Measurements from ENCODE around the gene CXXC5.

Gene CXXC5

DNA sequence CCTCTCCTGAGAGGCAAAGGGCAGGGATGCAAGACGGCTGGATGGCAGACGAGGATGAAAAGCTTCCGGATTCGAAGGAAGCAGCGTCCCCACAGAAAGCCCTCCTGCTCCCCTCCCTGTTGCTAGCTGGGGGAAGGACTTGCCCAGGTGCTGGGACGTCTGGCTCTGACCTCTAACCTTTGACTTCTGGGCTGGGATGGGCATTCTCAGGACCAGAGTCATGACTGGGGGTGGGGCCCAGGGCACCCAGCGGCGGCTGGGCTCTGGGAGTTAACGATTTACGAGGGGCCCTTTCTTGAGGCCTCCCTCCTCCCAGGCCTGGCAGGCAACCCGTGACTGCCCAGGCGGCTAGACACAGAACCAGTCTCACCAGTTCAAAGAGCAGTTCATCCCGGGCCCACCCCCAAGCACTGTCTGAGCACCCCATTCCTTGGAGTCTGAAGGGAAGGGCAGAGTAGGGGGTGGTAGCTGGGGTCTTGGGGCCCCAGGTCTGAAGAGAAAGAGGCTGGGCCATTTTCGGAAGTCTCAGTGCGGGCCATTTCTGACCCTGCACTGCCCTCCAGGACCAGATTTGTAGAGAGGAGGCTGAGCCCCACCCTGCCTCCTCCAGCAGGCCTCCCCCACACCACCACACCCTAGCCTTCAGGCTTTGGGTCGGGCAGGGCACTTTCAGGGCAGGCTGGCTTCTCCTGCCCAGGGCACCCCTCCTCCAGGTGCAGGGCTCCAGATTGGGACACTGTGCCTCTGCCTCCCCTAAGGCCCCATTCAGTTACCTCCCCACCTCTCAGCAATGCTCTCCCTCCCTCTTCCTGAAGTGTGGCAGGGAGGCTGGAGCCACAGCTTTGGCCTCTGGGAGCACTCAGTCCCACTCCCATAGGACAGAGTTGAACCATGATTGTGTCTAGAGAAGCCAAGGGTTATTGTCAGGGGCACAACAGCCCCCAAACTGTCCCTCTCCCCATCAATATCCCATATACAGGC is 5.0 kb upstream of the CXXC5 start:
- TF ChIP-seq, protein P1, sequence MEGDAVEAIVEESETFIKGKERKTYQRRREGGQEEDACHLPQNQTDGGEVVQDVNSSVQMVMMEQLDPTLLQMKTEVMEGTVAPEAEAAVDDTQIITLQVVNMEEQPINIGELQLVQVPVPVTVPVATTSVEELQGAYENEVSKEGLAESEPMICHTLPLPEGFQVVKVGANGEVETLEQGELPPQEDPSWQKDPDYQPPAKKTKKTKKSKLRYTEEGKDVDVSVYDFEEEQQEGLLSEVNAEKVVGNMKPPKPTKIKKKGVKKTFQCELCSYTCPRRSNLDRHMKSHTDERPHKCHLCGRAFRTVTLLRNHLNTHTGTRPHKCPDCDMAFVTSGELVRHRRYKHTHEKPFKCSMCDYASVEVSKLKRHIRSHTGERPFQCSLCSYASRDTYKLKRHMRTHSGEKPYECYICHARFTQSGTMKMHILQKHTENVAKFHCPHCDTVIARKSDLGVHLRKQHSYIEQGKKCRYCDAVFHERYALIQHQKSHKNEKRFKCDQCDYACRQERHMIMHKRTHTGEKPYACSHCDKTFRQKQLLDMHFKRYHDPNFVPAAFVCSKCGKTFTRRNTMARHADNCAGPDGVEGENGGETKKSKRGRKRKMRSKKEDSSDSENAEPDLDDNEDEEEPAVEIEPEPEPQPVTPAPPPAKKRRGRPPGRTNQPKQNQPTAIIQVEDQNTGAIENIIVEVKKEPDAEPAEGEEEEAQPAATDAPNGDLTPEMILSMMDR (conservative IDR thresholded peaks at IDR 0.05; ENCODE audit: control insufficient read depth, insufficient read depth, low read depth, low read length), result no peak
- no peak for DNase-seq (ENCODE audit: low read depth)
- no peak overlapping the region for H3K4me3 ChIP-seq (ENCODE audit: control insufficient read depth, low read depth, low read length)

DNA sequence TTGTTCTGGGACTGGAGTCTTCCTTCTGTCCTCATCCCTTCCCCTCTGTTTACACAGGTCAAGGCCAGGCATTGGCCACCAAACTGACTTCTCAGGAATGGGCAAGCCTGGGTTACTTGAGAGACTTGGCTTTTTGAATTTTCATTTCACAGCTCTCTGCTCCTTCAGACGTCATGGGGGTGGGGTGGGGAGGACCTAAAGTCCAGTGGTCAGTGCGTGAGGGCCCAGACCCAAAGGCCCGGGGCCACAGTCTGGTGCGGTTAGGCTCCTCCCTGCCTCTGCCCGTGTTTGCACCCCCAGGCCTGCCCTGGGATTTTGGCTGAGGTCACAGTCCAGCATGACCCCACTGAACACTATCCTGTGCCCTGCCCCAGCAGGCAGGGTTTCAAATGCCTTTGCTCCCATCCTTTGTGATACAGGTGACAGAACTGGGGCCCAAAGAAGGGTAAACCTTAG is 4.1 kb upstream of the CXXC5 start:
- no peak overlapping the region for H3K4me3 ChIP-seq (ENCODE audit: control insufficient read depth, low read depth, low read length)
- TF ChIP-seq, protein P1 (conservative IDR thresholded peaks at IDR 0.05; ENCODE audit: control insufficient read depth, insufficient read depth, low read depth, low read length), result no peak
- DNase-seq (ENCODE audit: low read depth), result no peak

DNA sequence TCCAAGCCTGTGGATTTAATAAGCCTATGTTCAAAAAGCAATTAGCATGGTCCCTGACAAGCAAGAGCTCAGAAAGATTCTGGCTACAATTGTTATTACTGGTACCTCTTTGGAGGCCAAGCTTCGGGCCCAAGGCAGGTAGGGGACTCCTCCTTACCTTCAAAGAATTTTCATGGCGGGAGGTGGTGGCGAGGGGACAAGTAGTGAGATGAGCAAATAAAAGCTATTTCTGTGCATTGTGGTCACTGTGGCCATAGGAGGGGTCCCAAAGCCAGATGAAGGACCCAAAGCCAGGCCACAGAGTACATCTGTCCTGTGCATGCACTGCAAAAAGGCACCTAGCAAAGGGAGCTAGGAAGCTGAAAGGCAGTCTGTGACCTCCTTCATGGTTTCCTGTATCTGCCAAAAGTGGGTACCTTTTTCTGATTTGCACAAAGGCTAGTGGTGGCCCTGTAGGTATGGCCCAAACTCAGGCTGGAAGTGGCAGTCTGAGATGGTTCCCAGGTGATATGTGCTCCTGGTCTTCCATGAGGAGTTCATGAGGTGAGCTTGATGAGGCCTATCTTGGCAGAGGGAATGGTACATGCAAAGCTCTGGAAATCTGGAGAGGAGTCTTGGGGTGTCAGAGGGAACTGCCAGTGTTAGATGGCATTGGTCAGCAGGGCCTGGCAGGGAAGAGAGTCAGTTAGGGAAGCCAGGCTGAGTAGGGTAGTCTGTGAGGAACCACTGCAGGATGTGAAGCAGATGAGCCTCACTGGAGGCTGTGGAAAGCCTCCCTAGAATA is 3.3 kb upstream of the CXXC5 start:
- DNase-seq (ENCODE audit: low read depth), result no peak
- H3K4me3 ChIP-seq (ENCODE audit: control insufficient read depth, low read depth, low read length), result no peak overlapping the region

DNA sequence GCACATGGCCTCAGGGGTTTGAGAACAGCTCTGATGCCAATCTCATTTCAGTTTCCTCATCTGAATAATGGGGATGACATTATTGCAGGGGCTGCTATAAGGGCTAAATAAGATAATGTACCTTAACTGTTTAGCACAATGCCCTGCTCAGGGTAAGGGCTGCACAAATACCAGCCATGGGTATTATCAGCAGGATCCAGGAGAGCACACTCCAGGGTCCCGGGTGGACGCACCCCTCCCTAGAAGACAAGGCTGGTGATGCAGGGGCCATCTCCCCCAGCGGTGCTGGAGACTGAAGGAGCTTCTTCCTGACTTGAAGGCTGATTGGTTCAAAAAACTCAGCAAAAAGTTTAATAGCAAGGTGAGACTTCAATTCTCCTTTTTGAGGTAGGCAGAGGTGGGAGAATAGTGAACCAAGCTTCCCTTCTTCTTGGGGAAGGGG is 2.7 kb upstream of the CXXC5 start:
- H3K4me3 ChIP-seq (ENCODE audit: control insufficient read depth, low read depth, low read length), result no peak overlapping the region
- TF ChIP-seq, protein P1 (conservative IDR thresholded peaks at IDR 0.05; ENCODE audit: control insufficient read depth, insufficient read depth, low read depth, low read length), result no peak
- DNase-seq (ENCODE audit: low read depth), result no peak

More for the DNA sequence above, 3.3 kb upstream of the CXXC5 start:
- TF ChIP-seq, protein P1 (conservative IDR thresholded peaks at IDR 0.05; ENCODE audit: control insufficient read depth, insufficient read depth, low read depth, low read length), result no peak

DNA sequence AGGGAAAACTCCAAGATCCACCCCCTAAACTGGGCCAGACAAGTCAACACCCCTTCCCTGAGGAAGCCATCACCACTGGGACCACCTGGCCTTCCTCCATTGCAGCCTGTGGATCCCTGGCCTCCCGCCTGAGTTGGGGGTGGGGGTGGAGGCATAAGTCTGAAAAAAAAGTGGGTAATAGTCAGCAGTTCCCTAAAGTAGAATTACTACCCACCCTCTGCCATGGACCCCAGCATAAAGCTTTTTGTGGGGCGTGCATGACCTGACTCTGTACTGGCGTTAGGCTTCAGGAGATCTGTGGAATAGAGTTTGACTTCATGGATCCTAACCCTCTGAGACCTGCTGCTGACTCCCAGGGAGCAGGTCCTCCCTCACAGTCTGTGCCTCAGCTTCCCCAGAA is 2.0 kb upstream of the CXXC5 start:
- TF ChIP-seq, protein P1 (conservative IDR thresholded peaks at IDR 0.05; ENCODE audit: control insufficient read depth, insufficient read depth, low read depth, low read length), result no peak
- H3K4me3 ChIP-seq (ENCODE audit: control insufficient read depth, low read depth, low read length), result no peak overlapping the region
- DNase-seq (ENCODE audit: low read depth), result no peak

DNA sequence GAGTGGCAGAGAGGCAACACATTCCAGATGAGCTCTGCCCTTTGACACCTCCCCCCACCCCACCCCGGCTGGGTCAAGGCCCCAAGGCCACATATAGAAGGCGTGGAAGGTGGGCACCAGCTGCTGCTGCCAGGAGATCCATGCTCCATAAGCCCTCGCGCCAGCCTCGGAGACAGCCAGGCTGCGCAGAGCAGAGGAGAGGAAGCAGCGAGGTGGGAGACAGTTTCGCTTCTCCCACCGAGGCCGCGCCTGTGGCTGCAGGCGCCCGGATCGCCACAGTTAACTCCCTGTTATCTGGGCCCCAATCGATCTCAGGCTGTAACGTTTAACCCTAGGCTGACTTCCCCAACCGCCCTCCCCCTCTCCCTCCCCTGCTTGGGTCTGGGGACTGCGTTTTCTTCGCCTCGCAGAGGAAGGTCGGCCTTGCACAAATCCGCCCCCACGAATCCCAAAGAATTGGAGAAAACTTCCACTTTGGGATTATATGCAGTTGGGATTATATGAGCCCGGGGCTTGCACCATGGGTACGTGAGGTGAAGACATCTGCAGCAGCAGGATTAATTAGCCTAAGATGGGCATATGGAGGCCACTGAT is 1.1 kb upstream of the CXXC5 start:
- no peak for DNase-seq (ENCODE audit: low read depth)
- TF ChIP-seq, protein P1 (conservative IDR thresholded peaks at IDR 0.05; ENCODE audit: control insufficient read depth, insufficient read depth, low read depth, low read length), result no peak
- no peak overlapping the region for H3K4me3 ChIP-seq (ENCODE audit: control insufficient read depth, low read depth, low read length)
